Ishikawa (cell line): ENCODE data around the gene ARHGAP8.

Experiments
- CEBPB ChIP-seq: IDR thresholded peaks from 2 replicates; pipeline ENCODE4 v1.6.1; 2012
- CREB1 ChIP-seq: IDR thresholded peaks from 2 replicates; pipeline ENCODE4 v1.6.1; 2012; ENCODE audit warnings: low read depth
- EGR1 ChIP-seq: IDR thresholded peaks from 2 replicates; pipeline ENCODE4 v1.6.1; 2012
- EP300 ChIP-seq: IDR thresholded peaks from 2 replicates; pipeline ENCODE4 v1.6.1; 2012; ENCODE audit warnings: borderline replicate concordance
- FOXM1 ChIP-seq: IDR thresholded peaks from 2 replicates; pipeline ENCODE4 v1.6.1; 2012; ENCODE audit warnings: low read depth, borderline replicate concordance
- MAX ChIP-seq: IDR thresholded peaks from 2 replicates; pipeline ENCODE4 v1.6.1; 2012
- NFIC ChIP-seq: IDR thresholded peaks from 2 replicates; pipeline ENCODE4 v1.6.1; 2012
- RAD21 ChIP-seq: IDR thresholded peaks from 2 replicates; pipeline ENCODE4 v1.6.1; 2012; ENCODE audit warnings: low read depth
- REST ChIP-seq: IDR thresholded peaks from 2 replicates; pipeline ENCODE4 v1.6.1; 2012; ENCODE audit warnings: low read depth, mild to moderate bottlenecking
- TAF1 ChIP-seq: IDR thresholded peaks from 2 replicates; pipeline ENCODE4 v1.6.1; 2012; ENCODE audit warnings: low read depth, mild to moderate bottlenecking
- TCF12 ChIP-seq: IDR thresholded peaks from 2 replicates; pipeline ENCODE4 v1.6.1; 2012; ENCODE audit warnings: low read depth
- TEAD4 ChIP-seq: IDR thresholded peaks from 2 replicates; pipeline ENCODE4 v1.6.1; 2012
- USF1 ChIP-seq: IDR thresholded peaks from 2 replicates; pipeline ENCODE4 v1.6.1; 2012
- YY1 ChIP-seq: IDR thresholded peaks from 2 replicates; pipeline ENCODE4 v1.6.1; 2012; ENCODE audit warnings: low read depth
- ZBTB7A ChIP-seq: IDR thresholded peaks from 2 replicates; pipeline ENCODE4 v1.6.1; 2012; ENCODE audit warnings: low read depth

Gene ARHGAP8

GRCh38 chr22:44718418-44718817, 34.0 kb upstream of the ARHGAP8 start:
- TF ChIP-seq CEBPB (no peak), ZBTB7A (no peak), TEAD4 (no peak), TCF12 (no peak), MAX (no peak), USF1 (no peak), YY1 (no peak), RAD21 (no peak), EGR1 (no peak), NFIC (no peak), REST (no peak), CREB1 (no peak), EP300 (no peak), TAF1 (no peak)

GRCh38 chr22:44719586-44720368, 32.6 kb upstream of the ARHGAP8 start:
- TF ChIP-seq USF1 (no peak), NFIC (peak; percentile 19; the same call in 1 of the 2 replicates)

- TF ChIP-seq YY1 (no peak), CEBPB (no peak), ZBTB7A (no peak), TAF1 (no peak)
These were observed 31.2 kb upstream of the ARHGAP8 start for GRCh38 chr22:44721213-44721612.

- TF ChIP-seq REST (no peak), YY1 (no peak), NFIC (no peak), USF1 (no peak), ZBTB7A (no peak), CREB1 (no peak), TEAD4 (no peak), CEBPB (no peak), FOXM1 (no peak), RAD21 (no peak)
These were observed 29.8 kb upstream of the ARHGAP8 start for GRCh38 chr22:44722611-44723010.

GRCh38 chr22:44723801-44724200, 28.6 kb upstream of the ARHGAP8 start:
- TF ChIP-seq CREB1 (no peak), NFIC (no peak), CEBPB (no peak), TEAD4 (no peak), REST (no peak), EP300 (no peak), MAX (no peak), FOXM1 (no peak), TAF1 (no peak), RAD21 (no peak), ZBTB7A (no peak), EGR1 (no peak), TCF12 (no peak)
